ENCODE data around the gene CCDC59. TPM values are rescaled to one million over a fixed set of nuclear protein-coding genes. Genes with fewer than 3 reads are reported as not detected.
A peak's percentile ranks its signal among the peaks of the same experiment; 100 is the strongest.

Gene CCDC59
- total and polyA plus RNA-seq, 9 of the 15 experiments (the other 6 are each of a cell fraction or from before 2014, with no cell fraction given), result 34.0 to 186 (median 119) TPM

GRCh38 chr12:82327861-82328260, 30.3 kb downstream of the CCDC59 start (continued):
- no peak for TF ChIP-seq ATF3 (IDR thresholded peaks at IDR 0.05)
- no peak for TF ChIP-seq ATF3 (CRISPR knock-in tag; conservative IDR thresholded peaks at IDR 0.05)
- no peak for TF ChIP-seq ZBTB8A (IDR thresholded peaks at IDR 0.05; ENCODE audit: partially characterized antibody)

- intact Hi-C loops (cut with micrococcal nuclease), result loop anchor here (10.0 kb wide), 1 partner anchor 682 kb away; no protein-coding TSS in a partner anchor
- Histone ChIP-seq H3K9ac (ENCODE audit: insufficient read depth in 1 of 2, low read depth in 2 of 2, low read length in 2 of 2) (no peak overlapping the region), H3K4me2 (ENCODE audit: insufficient read depth, low read length) (no peak overlapping the region), H3K36me3 (ENCODE audit: control insufficient read depth, insufficient read depth, low read length) (no peaks in the 10 kb centered on the region), H3K27ac (ENCODE audit: extremely low read depth, low read depth, low read length) (no peak overlapping the region), H2AFZ (ENCODE audit: low read depth, low read length) (no peak overlapping the region), H3K9me3 (replicated peaks; ENCODE audit: control insufficient read depth, insufficient read depth, low read depth, low read length) (no peaks in the 10 kb centered on the region), H4K20me1 (replicated peaks; ENCODE audit: control insufficient read depth, insufficient read depth, low read length) (no peaks in the 10 kb centered on the region), H3K4me3 (no peak overlapping the region), H3K79me2 (ENCODE audit: control insufficient read depth, insufficient read depth, low read length) (no peaks in the 10 kb centered on the region), H3K4me1 (replicated peaks in 1 of 2; ENCODE audit: control insufficient read depth in 2 of 2, insufficient read depth in 2 of 2, low read length in 2 of 2) (no peaks in the 10 kb centered on the region), H3K27me3 (ENCODE audit: control insufficient read depth in 2 of 2, insufficient read depth in 2 of 2, low read length in 2 of 2) (no peaks in the 10 kb centered on the region), H3K9me1 (ENCODE audit: control insufficient read depth, insufficient read depth, low read length) (no peaks in the 10 kb centered on the region)
- in situ Hi-C loops (cut with MboI), result no loop called here
- no TSS peak for BruUV-seq (replicated peaks)
- FAIRE-seq (peak; percentile 64), DNase-seq (ENCODE audit: extremely low read depth in 1 of 4, low spot score in 3 of 4) (peak in 2 of 4 experiments; percentile 7 to 15), ATAC-seq (no peak)
- TF ChIP-seq CBFA2T3 (IDR thresholded peaks at IDR 0.05) (no peak), ZNF785 (CRISPR knock-in tag; IDR thresholded peaks at IDR 0.05) (no peak), ZBTB33 (CRISPR knock-in tag; IDR thresholded peaks at IDR 0.05) (no peak), RAD21 (CRISPR knock-in tag; conservative IDR thresholded peaks at IDR 0.05 in 1 of 2, IDR thresholded peaks at IDR 0.05 in 1 of 2) (peak; percentile 21 to 52), TEAD4 (IDR thresholded peaks at IDR 0.05; ENCODE audit: low read length) (no peak), TEAD4 (CRISPR knock-in tag; IDR thresholded peaks at IDR 0.05; ENCODE audit: borderline replicate concordance) (no peak), MNT (conservative IDR thresholded peaks at IDR 0.05) (no peak), ILK (tag; IDR thresholded peaks at IDR 0.05; ENCODE audit: borderline replicate concordance, low read depth) (no peak), CTCF (IDR thresholded peaks at IDR 0.05 in 2 of 3, conservative IDR thresholded peaks at IDR 0.05 in 1 of 3; ENCODE audit: insufficient read depth in 2 of 3, low read depth in 1 of 3, low read length in 3 of 3) (peak in 1 of 3 experiments; percentile 30; a peak in 2 of 6 replicates)
- 0% methylated on average over 1 of the region's 1 CpG for WGBS (ENCODE audit: insufficient coverage, low coverage, missing lambda C conversion rate)
- CTCF ChIA-PET (ENCODE audit: low intra/inter-chr PET ratio), result no interaction called here
- POLR2A ChIA-PET, result no interaction called here
Measured at GRCh38 chr12:82326905-82327503, 31.2 kb downstream of the CCDC59 start.
